HepG2 (cell line): ENCODE results near the gene SF3B2. TPM values are rescaled to one million over a fixed set of nuclear protein-coding genes. Genes with fewer than 3 reads are reported as not detected.

ENCODE experiments used
- CBX2 ChIP-seq, 2 experiments: fragments of 200-600 bp in 1 of 2; sonication (generic); formaldehyde crosslinking in 1 of 2; IDR thresholded peaks; 2 replicates each; pipeline versions ENCODE4 v1.7.0 to v1.8.1; 2018 to 2022; ENCODE audit warnings: low read depth in 2 of 2, low read length in 1 of 2, mild to moderate bottlenecking in 1 of 2, missing genetic modification reagents in 1 of 2
- CEBPB ChIP-seq: IDR thresholded peaks from 2 replicates; pipeline ENCODE4 v1.6.1; 2011; ENCODE audit warnings: low read depth, low read length, improper control_type of control experiment, borderline replicate concordance
- FOXA3 ChIP-seq: IDR thresholded peaks from 2 replicates; pipeline ENCODE4 v1.6.1; 2016; ENCODE audit warnings: missing genetic modification reagents, missing compliant biosample characterization
- MAFG ChIP-seq: sonication (generic); formaldehyde crosslinking; IDR thresholded peaks from 2 replicates; pipeline ENCODE4 v1.5.1; 2020; ENCODE audit warnings: mild to moderate bottlenecking, missing genetic modification reagents
- MAZ ChIP-seq, 2 experiments: sonication (generic) in 1 of 2; formaldehyde crosslinking in 1 of 2; IDR thresholded peaks; 2 replicates each; pipeline versions ENCODE4 v1.5.0 to v1.6.1; 2012 to 2020; ENCODE audit warnings: low read depth in 2 of 2, mild to moderate bottlenecking in 2 of 2, borderline replicate concordance in 1 of 2, improper control_type of control experiment in 1 of 2, low read length in 1 of 2, missing genetic modification reagents in 1 of 2, moderate library complexity in 1 of 2
- PAF1 ChIP-seq: IDR thresholded peaks from 2 replicates; pipeline ENCODE4 v1.6.1; 2016; ENCODE audit warnings: missing genetic modification reagents, missing compliant biosample characterization
- PRDM15 ChIP-seq: sonication (generic); formaldehyde crosslinking; IDR thresholded peaks from 2 replicates; pipeline ENCODE4 v1.4.0; 2020; ENCODE audit warnings: missing genetic modification reagents
- PTBP1 ChIP-seq: fragments of 200-400 bp; formaldehyde crosslinking; IDR thresholded peaks from 2 replicates; pipeline ENCODE4 v1.6.1; 2018; ENCODE audit warnings: low read length, low read depth; ENCODE audit not compliant: poor library complexity, severe bottlenecking
- RXRA ChIP-seq: sonication (generic); formaldehyde crosslinking; IDR thresholded peaks from 2 replicates; pipeline ENCODE4 v1.5.1; 2020; ENCODE audit warnings: missing genetic modification reagents
- THAP7 ChIP-seq: sonication (generic); formaldehyde crosslinking; IDR thresholded peaks from 2 replicates; pipeline ENCODE4 v1.8.1; 2023; ENCODE audit warnings: mild to moderate bottlenecking, missing genetic modification reagents
- TP53 ChIP-seq: sonication (generic); formaldehyde crosslinking; conservative IDR thresholded peaks from 2 replicates; pipeline ENCODE4 v1.4.0; 2020; ENCODE audit warnings: missing genetic modification reagents
- TRAFD1 ChIP-seq: sonication (generic); formaldehyde crosslinking; IDR thresholded peaks from 2 replicates; pipeline ENCODE4 v1.5.1; 2020; ENCODE audit warnings: missing genetic modification reagents, mild to moderate bottlenecking, borderline replicate concordance
- UBTF ChIP-seq: sonication (generic); formaldehyde crosslinking; IDR thresholded peaks from 2 replicates; pipeline ENCODE4 v1.4.0; 2020; ENCODE audit warnings: mild to moderate bottlenecking, missing genetic modification reagents
- ZNF33A ChIP-seq: sonication (generic); formaldehyde crosslinking; IDR thresholded peaks from 2 replicates; pipeline ENCODE4 v1.5.1; 2020; ENCODE audit warnings: missing genetic modification reagents, mild to moderate bottlenecking, moderate library complexity, borderline replicate concordance
- ZNF501 ChIP-seq: sonication (generic); formaldehyde crosslinking; IDR thresholded peaks from 2 replicates; pipeline ENCODE4 v1.5.1; 2020; ENCODE audit warnings: mild to moderate bottlenecking, moderate library complexity, missing genetic modification reagents
- ZNF569 ChIP-seq: sonication (generic); formaldehyde crosslinking; IDR thresholded peaks from 2 replicates; pipeline ENCODE4 v1.5.0; 2020; ENCODE audit warnings: mild to moderate bottlenecking, missing genetic modification reagents, moderate library complexity, borderline replicate concordance
- ZNF598 ChIP-seq: sonication (generic); formaldehyde crosslinking; IDR thresholded peaks from 2 replicates; pipeline ENCODE4 v1.5.1; 2020; ENCODE audit warnings: mild to moderate bottlenecking, missing genetic modification reagents, borderline replicate concordance
- ZNF883 ChIP-seq: sonication (generic); formaldehyde crosslinking; IDR thresholded peaks from 2 replicates; pipeline ENCODE4 v1.5.1; 2020; ENCODE audit warnings: mild to moderate bottlenecking, missing genetic modification reagents; ENCODE audit errors: not compliant biosample characterization
- polyA plus RNA-seq, 8 experiments: library from polyadenylated mRNA; depleted of rRNA in 3 of 8; stranded (reverse) in 7 of 8; unstranded in 1 of 8; fragments of >200 nt; fragmentation: Illumina TruSeq in 4 of 8; extraction: Trizol in 4 of 8; gene quantifications; 2 replicates each; pipeline versions ENCODE4 v1.2.1 to v1.2.3, GENCODE V29; 2011 to 2016; ENCODE audit warnings: low read depth in 4 of 8, missing spikeins in 1 of 8, mixed read lengths in 1 of 8; ENCODE audit not compliant: insufficient read depth in 1 of 8
- total RNA-seq, 5 experiments: library from RNA; depleted of rRNA; stranded (reverse); fragments of >200 nt; fragmentation: Illumina TruSeq; extraction: Trizol; gene quantifications; 2 replicates each; pipeline ENCODE4 v1.2.3, GENCODE V29; 2016; ENCODE audit warnings: low read depth in 1 of 5

Gene SF3B2
- total and polyA plus RNA-seq, 2 of the 13 experiments (the other 11 are each of a cell fraction or from before 2014, with no cell fraction given) = 70.4 to 153 TPM

- TF ChIP-seq UBTF (CRISPR knock-in tag) (peak; percentile 52; the same call in 1 of the 2 replicates), CBX2 (IDR thresholded peaks at IDR 0.05; ENCODE audit: low read depth, low read length) (no peak), CBX2 (CRISPR knock-in tag; IDR thresholded peaks at IDR 0.05; ENCODE audit: low read depth) (no peak), PRDM15 (no peak), FOXA3 (peak; percentile 16; the same call in 1 of the 2 replicates), ZNF501 (peak; percentile 17; the same call in 1 of the 2 replicates), THAP7 (no peak), MAZ (IDR thresholded peaks at IDR 0.05; ENCODE audit: borderline replicate concordance, low read depth, low read length) (0 out of 2 replicates have a peak, but pooled peaks have one; percentile 3), MAZ (CRISPR knock-in tag; IDR thresholded peaks at IDR 0.05; ENCODE audit: low read depth) (no peak), TRAFD1 (CRISPR knock-in tag) (no peak), CEBPB (no peak), PTBP1 (no peak), RXRA (CRISPR knock-in tag) (peak; percentile 46; the same call in 1 of the 2 replicates), TP53 (CRISPR knock-in tag) (no peak), ZNF883 (no peak), PAF1 (CRISPR knock-in tag) (no peak), ZNF33A (CRISPR knock-in tag) (no peak), ZNF598 (no peak), ZNF569 (CRISPR knock-in tag) (no peak), MAFG (CRISPR knock-in tag) (no peak)
These were observed 17.8 kb downstream of the SF3B2 start, which contains the start of gene PACS1 (continued) for GRCh38 chr11:66069715-66070603.
